ENCODE results near the gene EXOC4.

Gene EXOC4

DNA sequence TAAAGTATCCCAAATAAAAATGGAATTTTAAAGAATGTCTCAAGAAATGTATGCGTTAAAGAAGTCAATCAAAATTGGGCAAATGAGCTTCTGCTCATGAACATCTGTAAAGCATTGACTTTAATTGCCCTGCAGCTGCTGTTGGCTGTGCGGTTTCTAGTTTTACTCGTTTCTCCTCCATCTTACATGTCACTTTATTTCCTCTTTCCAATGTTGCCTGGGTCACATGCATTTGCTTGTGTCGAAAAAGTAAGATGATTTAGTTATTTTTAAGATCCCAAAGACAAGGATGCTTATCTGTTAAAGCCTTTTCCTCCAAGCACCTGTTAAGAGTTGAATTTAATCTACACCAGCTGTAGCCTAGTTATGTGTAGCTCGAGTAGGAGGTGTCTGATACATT, 310.4 kb downstream of the EXOC4 start:
- Histone ChIP-seq H3K4me3 (ENCODE audit: insufficient read depth, low read depth, low read length) (no peak overlapping the region), H3K36me3 (ENCODE audit: control insufficient read depth, insufficient read depth, low read length) (no peaks in the 10 kb centered on the region), H3K27me3 (ENCODE audit: control insufficient read depth, insufficient read depth, low read length, poor library complexity, severe bottlenecking) (no peaks in the 10 kb centered on the region), H3K4me1 (ENCODE audit: control insufficient read depth, insufficient read depth, low read length) (no peaks in the 10 kb centered on the region), H3K27ac (ENCODE audit: insufficient read depth, low read depth, low read length, poor library complexity, severe bottlenecking) (no peak overlapping the region), H3K9me3 (ENCODE audit: control insufficient read depth, low read length) (no peaks in the 10 kb centered on the region)
- WGBS, 2 experiments = 95% methylated on average over 5 of the region's 5 CpGs

DNA sequence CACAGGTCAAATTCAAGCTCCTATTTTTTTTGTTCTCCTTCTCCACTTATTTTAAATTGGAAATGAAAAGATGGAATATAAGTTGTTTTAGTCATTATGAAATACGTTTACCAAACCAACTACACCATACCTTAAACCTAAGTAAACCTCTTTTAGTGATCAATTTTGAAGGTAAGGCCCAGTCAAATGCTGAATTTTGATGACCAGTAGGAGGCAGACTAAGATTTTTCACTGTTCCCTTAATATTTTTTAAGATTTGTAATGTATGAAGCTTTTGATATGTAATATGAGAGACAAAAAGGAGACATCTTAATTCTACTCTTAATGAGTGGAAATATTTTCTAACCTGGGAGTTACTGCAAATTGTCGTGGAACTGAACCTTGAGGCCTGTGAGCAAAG, 311.6 kb downstream of the EXOC4 start:
- H3K36me3 ChIP-seq (ENCODE audit: control insufficient read depth, insufficient read depth, low read length) = no peaks in the 10 kb centered on the region
- H3K9me3 ChIP-seq (ENCODE audit: control insufficient read depth, low read length) = no peaks in the 10 kb centered on the region
- no peak overlapping the region for H3K27ac ChIP-seq (ENCODE audit: insufficient read depth, low read depth, low read length, poor library complexity, severe bottlenecking)
- WGBS, 2 experiments = 85 to 90% methylated on average over 1 to 2 of the region's 2 CpGs
- H3K4me3 ChIP-seq (ENCODE audit: insufficient read depth, low read depth, low read length) = no peak overlapping the region
- no peaks in the 10 kb centered on the region for H3K27me3 ChIP-seq (ENCODE audit: control insufficient read depth, insufficient read depth, low read length, poor library complexity, severe bottlenecking)
- no peaks in the 10 kb centered on the region for H3K4me1 ChIP-seq (ENCODE audit: control insufficient read depth, insufficient read depth, low read length)

DNA sequence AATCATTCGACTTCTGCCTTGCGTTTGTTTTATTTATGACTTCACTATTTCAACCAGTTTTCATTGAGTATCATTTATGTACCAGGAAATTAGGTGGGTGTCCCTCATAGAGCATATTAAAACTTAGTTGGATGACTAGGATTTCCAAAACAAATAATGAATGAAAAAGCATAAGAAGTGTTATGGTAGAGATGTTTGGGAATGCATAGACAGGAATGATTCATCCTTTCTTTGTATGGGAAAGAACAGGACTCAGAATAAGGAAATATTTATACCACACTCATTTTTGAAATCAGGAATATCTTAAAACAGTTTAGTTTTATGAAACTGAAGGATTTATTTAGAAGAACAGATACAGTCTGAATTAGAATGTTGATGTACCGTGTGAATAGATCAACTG, 315.7 kb downstream of the EXOC4 start:
- Histone ChIP-seq H3K9me3 (ENCODE audit: control insufficient read depth, low read length) (no peaks in the 10 kb centered on the region), H3K27me3 (ENCODE audit: control insufficient read depth, insufficient read depth, low read length, poor library complexity, severe bottlenecking) (no peaks in the 10 kb centered on the region), H3K4me1 (ENCODE audit: control insufficient read depth, insufficient read depth, low read length) (no peaks in the 10 kb centered on the region), H3K27ac (ENCODE audit: insufficient read depth, low read depth, low read length, poor library complexity, severe bottlenecking) (no peak overlapping the region), H3K4me3 (ENCODE audit: insufficient read depth, low read depth, low read length) (no peak overlapping the region), H3K36me3 (ENCODE audit: control insufficient read depth, insufficient read depth, low read length) (no peaks in the 10 kb centered on the region)
- WGBS, 2 experiments = 84 to 87% methylated on average over 1 of the region's 3 CpGs

DNA sequence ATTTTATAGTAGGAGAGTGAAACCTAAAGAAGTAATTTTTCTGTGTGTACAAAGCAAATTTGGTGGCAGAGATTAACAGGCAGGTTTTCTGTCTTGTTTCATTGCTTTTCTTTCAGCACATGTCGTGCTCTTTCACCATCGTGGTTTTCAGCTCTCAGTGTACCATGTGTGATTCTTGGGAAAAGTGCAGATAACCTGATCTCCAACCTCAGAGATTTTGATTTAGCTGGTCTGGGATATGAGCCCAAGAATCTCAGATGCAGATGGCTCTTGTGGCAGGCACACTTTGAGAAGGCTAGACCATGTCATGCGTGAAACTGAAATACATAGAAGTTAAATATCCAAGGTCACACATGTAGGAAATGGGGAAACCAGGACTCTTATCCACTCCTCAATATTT, 317.4 kb downstream of the EXOC4 start:
- no peaks in the 10 kb centered on the region for H3K4me1 ChIP-seq (ENCODE audit: control insufficient read depth, insufficient read depth, low read length)
- H3K36me3 ChIP-seq (ENCODE audit: control insufficient read depth, insufficient read depth, low read length) = no peaks in the 10 kb centered on the region
- WGBS, 2 experiments = 92 to 95% methylated on average over 3 of the region's 3 CpGs
- no peaks in the 10 kb centered on the region for H3K9me3 ChIP-seq (ENCODE audit: control insufficient read depth, low read length)
- no peaks in the 10 kb centered on the region for H3K27me3 ChIP-seq (ENCODE audit: control insufficient read depth, insufficient read depth, low read length, poor library complexity, severe bottlenecking)
- no peak overlapping the region for H3K4me3 ChIP-seq (ENCODE audit: insufficient read depth, low read depth, low read length)
- H3K27ac ChIP-seq (ENCODE audit: insufficient read depth, low read depth, low read length, poor library complexity, severe bottlenecking) = no peak overlapping the region

DNA sequence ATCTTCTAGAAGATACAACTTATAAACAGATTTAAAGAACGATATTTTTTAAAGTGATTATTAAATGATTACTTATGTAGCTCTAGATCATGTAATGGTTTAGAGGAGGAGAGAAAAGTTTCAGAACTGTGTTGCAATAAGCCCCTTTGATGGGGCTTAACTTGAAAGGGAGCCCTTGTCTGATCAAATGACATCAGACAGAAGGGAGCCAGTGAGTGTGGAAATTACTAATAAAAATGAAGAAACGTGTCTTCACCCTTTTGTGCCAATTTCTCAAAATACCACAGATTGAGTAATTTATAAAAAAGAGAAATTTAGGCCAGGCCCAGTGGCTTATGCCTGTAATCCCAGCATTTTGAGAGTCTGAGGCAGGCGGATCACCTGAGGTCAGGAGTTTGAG, 318.2 kb downstream of the EXOC4 start:
- 87 to 88% methylated on average over 3 of the region's 3 CpGs for WGBS, 2 experiments
- H3K36me3 ChIP-seq (ENCODE audit: control insufficient read depth, insufficient read depth, low read length) = no peaks in the 10 kb centered on the region
- no peak overlapping the region for H3K4me3 ChIP-seq (ENCODE audit: insufficient read depth, low read depth, low read length)
- H3K27me3 ChIP-seq (ENCODE audit: control insufficient read depth, insufficient read depth, low read length, poor library complexity, severe bottlenecking) = no peaks in the 10 kb centered on the region
- H3K27ac ChIP-seq (ENCODE audit: insufficient read depth, low read depth, low read length, poor library complexity, severe bottlenecking) = no peak overlapping the region
- no peaks in the 10 kb centered on the region for H3K9me3 ChIP-seq (ENCODE audit: control insufficient read depth, low read length)
- no peaks in the 10 kb centered on the region for H3K4me1 ChIP-seq (ENCODE audit: control insufficient read depth, insufficient read depth, low read length)

DNA sequence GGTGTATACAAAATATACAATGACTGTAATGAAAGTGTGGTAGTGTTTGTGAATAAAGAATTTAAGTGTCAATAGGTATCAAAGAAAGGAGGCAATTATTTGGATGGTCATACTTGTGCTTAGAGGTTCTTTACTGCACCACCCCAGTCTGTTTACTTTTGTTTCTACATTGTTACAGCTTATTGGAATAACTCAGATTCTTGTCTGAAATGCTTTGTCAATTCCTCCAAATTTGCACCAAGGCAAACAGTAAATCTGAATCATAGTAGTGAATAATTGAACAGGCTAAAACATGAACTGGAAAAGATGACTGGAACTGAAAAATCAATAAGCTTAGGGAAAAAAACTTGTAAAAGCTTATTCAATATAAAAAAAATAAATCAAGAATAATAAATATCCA, 319.2 kb downstream of the EXOC4 start:
- H3K27ac ChIP-seq (ENCODE audit: insufficient read depth, low read depth, low read length, poor library complexity, severe bottlenecking) = no peak overlapping the region
- no peaks in the 10 kb centered on the region for H3K4me1 ChIP-seq (ENCODE audit: control insufficient read depth, insufficient read depth, low read length)
- no peaks in the 10 kb centered on the region for H3K36me3 ChIP-seq (ENCODE audit: control insufficient read depth, insufficient read depth, low read length)
- H3K4me3 ChIP-seq (ENCODE audit: insufficient read depth, low read depth, low read length) = no peak overlapping the region
- no peaks in the 10 kb centered on the region for H3K27me3 ChIP-seq (ENCODE audit: control insufficient read depth, insufficient read depth, low read length, poor library complexity, severe bottlenecking)
- H3K9me3 ChIP-seq (ENCODE audit: control insufficient read depth, low read length) = no peaks in the 10 kb centered on the region

DNA sequence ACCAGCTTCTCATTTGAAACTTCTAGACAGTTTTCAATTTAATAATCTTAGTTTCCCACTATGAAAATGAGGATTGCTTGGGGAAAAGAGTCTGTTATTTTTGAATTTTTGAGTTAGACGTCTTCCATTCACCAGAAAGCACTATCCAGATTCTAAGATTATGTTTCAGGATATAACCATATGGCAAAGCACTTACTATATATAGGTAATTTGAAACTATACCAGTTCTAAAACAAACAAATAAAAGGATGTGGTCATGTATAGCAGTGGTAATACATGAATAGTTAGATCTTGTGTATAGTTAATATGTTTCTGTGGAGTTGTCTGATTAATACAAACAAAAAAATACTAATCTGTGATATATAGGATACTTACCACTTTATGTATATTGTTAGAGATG, 320.0 kb downstream of the EXOC4 start:
- no peak overlapping the region for H3K4me3 ChIP-seq (ENCODE audit: insufficient read depth, low read depth, low read length)
- no peaks in the 10 kb centered on the region for H3K4me1 ChIP-seq (ENCODE audit: control insufficient read depth, insufficient read depth, low read length)
- no peak overlapping the region for H3K27ac ChIP-seq (ENCODE audit: insufficient read depth, low read depth, low read length, poor library complexity, severe bottlenecking)
- H3K36me3 ChIP-seq (ENCODE audit: control insufficient read depth, insufficient read depth, low read length) = no peaks in the 10 kb centered on the region
- no peaks in the 10 kb centered on the region for H3K27me3 ChIP-seq (ENCODE audit: control insufficient read depth, insufficient read depth, low read length, poor library complexity, severe bottlenecking)
- H3K9me3 ChIP-seq (ENCODE audit: control insufficient read depth, low read length) = no peaks in the 10 kb centered on the region
- no CpG with 5 or more reads among the region's 1 CpG for WGBS, 2 experiments

DNA sequence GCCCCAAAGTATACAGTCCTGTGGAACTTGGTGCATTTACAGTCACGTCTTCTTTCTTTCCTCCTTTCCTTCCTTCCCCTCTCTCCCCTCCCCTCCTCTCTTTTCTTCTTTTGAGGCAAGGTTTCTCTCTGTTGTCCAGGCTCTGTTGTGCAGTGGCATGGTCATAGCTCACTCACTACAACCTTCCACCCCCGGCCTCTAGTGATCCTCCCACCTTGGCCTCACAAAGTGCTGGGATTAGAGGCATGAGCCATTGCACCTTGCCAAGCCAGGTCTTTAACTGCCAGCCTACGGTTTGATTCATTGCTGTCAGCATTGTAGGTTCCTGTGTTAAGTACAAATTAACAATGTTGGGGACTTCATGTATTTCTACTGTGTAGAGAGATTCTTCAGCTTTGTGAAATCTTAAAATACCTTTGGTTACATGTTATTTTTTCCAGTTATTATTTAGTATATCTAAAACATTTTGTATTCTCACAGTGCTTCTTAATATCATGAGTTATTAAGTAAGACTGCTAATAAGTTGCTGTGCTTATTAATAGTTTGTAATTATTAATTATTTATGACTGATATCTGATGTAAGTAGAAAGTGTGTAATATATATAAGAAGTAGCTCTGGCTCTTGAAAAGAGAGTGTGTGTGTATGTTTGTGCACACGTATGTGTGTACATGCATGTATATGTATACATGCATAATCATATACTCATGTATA, 320.8 kb downstream of the EXOC4 start:
- H3K36me3 ChIP-seq (ENCODE audit: control insufficient read depth, insufficient read depth, low read length) = no peaks in the 10 kb centered on the region
- no peaks in the 10 kb centered on the region for H3K9me3 ChIP-seq (ENCODE audit: control insufficient read depth, low read length)
- H3K27me3 ChIP-seq (ENCODE audit: control insufficient read depth, insufficient read depth, low read length, poor library complexity, severe bottlenecking) = no peaks in the 10 kb centered on the region
- H3K4me1 ChIP-seq (ENCODE audit: control insufficient read depth, insufficient read depth, low read length) = no peaks in the 10 kb centered on the region
- H3K4me3 ChIP-seq (ENCODE audit: insufficient read depth, low read depth, low read length) = no peak overlapping the region
- H3K27ac ChIP-seq (ENCODE audit: insufficient read depth, low read depth, low read length, poor library complexity, severe bottlenecking) = no peak overlapping the region
- WGBS, 2 experiments = 82 to 94% methylated on average over 3 of the region's 4 CpGs

DNA sequence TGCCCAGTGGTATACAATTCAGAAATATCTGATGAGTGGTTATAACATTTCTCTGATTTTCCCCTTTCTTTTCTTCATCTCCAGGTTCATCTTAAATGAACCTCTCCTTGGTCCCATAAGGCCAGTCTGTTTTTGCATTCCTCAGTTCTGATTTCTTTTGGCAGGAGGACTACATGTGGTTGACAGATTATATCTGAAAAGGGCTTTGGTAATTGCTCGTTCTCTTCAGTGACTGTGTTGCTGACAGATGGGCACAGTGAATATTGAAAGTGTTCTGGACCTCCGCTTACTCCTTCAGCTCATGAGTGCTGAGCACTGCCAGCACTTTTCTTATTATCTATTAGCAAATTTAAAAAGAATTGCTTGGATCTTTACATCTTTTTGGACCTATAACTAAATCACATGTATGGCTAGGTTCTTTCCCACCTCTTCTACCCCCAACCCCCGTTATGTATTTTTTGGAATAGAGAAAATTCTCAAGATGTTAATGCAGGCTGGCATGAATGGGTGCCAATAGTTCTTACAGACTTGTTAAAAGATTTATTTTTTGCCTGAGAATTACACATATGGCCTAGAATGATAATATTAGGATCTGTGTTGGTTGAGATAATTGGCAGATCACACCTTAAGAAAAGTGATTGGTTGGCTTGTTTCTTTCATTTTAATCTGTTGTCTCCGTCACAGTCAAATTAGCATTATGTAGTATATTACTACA, 323.0 kb downstream of the EXOC4 start:
- 85 to 99% methylated on average over 2 to 4 of the region's 4 CpGs for WGBS, 2 experiments
- Histone ChIP-seq H3K4me3 (ENCODE audit: insufficient read depth, low read depth, low read length) (no peak overlapping the region), H3K27ac (ENCODE audit: insufficient read depth, low read depth, low read length, poor library complexity, severe bottlenecking) (no peak overlapping the region), H3K4me1 (ENCODE audit: control insufficient read depth, insufficient read depth, low read length) (no peaks in the 10 kb centered on the region), H3K27me3 (ENCODE audit: control insufficient read depth, insufficient read depth, low read length, poor library complexity, severe bottlenecking) (no peaks in the 10 kb centered on the region), H3K9me3 (ENCODE audit: control insufficient read depth, low read length) (no peaks in the 10 kb centered on the region), H3K36me3 (ENCODE audit: control insufficient read depth, insufficient read depth, low read length) (no peaks in the 10 kb centered on the region)

DNA sequence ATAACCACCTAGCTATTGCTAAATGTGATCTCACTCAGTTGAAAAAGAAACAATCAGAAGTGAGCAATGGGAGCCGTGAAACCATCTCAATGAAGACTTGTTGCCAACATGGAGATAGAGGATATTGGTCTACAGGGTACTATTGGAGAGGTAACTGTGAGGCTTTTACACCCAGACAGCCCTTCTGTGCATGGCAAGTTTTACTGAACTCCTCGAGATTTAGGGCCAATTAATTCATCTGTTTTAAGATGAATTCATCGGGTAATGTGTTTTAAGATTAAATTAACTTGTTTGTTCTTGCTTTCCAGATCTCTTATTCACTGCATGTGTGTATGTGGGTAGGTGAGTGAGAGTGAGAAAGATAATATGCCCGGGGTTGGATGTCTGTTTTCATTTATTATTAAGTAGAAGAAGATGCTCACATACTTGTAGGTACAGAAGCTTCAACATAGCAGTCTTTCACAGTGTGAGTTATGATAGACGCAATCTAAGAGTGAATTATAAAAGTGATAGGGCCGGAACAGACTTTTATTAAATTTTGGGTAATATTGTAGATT, 323.8 kb downstream of the EXOC4 start:
- Histone ChIP-seq H3K4me3 (ENCODE audit: insufficient read depth, low read depth, low read length) (no peak overlapping the region), H3K27ac (ENCODE audit: insufficient read depth, low read depth, low read length, poor library complexity, severe bottlenecking) (no peak overlapping the region), H3K4me1 (ENCODE audit: control insufficient read depth, insufficient read depth, low read length) (no peaks in the 10 kb centered on the region), H3K36me3 (ENCODE audit: control insufficient read depth, insufficient read depth, low read length) (no peaks in the 10 kb centered on the region), H3K27me3 (ENCODE audit: control insufficient read depth, insufficient read depth, low read length, poor library complexity, severe bottlenecking) (no peaks in the 10 kb centered on the region), H3K9me3 (ENCODE audit: control insufficient read depth, low read length) (no peaks in the 10 kb centered on the region)
- WGBS, 2 experiments = 96 to 97% methylated on average over 6 of the region's 6 CpGs
